Epidermal melanocyte (primary cell): ENCODE results near the gene TUBA4A.
A peak's percentile ranks its signal among the peaks of the same experiment; 100 is the strongest.

Experiments
- DNase-seq: peaks from one replicate; pipeline ENCODE4 v3.0.0; 2011; ENCODE audit warnings: low spot score; ENCODE audit not compliant: insufficient read length

The TUBA4A gene

GRCh38 chr2:219244789-219245147, 8.9 kb downstream of the TUBA4A start:
- no peak for DNase-seq

- DNase-seq, result no peak
Observed at GRCh38 chr2:219243291-219243761, 10.4 kb downstream of the TUBA4A start.

- DNase-seq, result no peak
Observed at GRCh38 chr2:219234331-219234730, 19.4 kb downstream of the TUBA4A start.

- DNase-seq, result no peak
Observed at GRCh38 chr2:219230059-219230540, 23.6 kb downstream of the TUBA4A start.

- DNase-seq, result peak; percentile 99
Observed at GRCh38 chr2:219229305-219230058, 24.2 kb downstream of the TUBA4A start, which contains the start of the genes ANKZF1 and ATG9A. Gene ANKZF1, plus strand, starts transcription at chr2:219229806. Its CDS starts 452 bp downstream, at chr2:219230258. Gene ATG9A, minus strand, starts transcription at chr2:219229636. Its CDS starts 1,612 bp downstream, at chr2:219228024.

- no peak for DNase-seq
Observed at GRCh38 chr2:219228911-219229304, 24.8 kb downstream of the TUBA4A start.

GRCh38 chr2:219228041-219228910, 25.4 kb downstream of the TUBA4A start:
- no peak for DNase-seq

- no peak for DNase-seq
Observed at GRCh38 chr2:219225350-219225749, 28.4 kb downstream of the TUBA4A start.

- no peak for DNase-seq
Observed at GRCh38 chr2:219223831-219224610, 29.7 kb downstream of the TUBA4A start.

GRCh38 chr2:219221957-219222518, 31.7 kb downstream of the TUBA4A start:
- no peak for DNase-seq

- DNase-seq, result no peak
Observed at GRCh38 chr2:219220652-219221402, 32.9 kb downstream of the TUBA4A start.

- DNase-seq, result no peak
Observed at GRCh38 chr2:219219784-219220532, 33.8 kb downstream of the TUBA4A start.

GRCh38 chr2:219218732-219219701, 34.7 kb downstream of the TUBA4A start, which contains the start of gene ABCB6:
Gene ABCB6, minus strand, starts transcription at chr2:219218958. Its CDS starts 285 bp downstream, at chr2:219218673.
- DNase-seq, result peak; percentile 97

GRCh38 chr2:219218217-219218731, 35.4 kb downstream of the TUBA4A start:
- peak; percentile 53 for DNase-seq

GRCh38 chr2:219216535-219216915, 37.2 kb downstream of the TUBA4A start:
- no peak for DNase-seq

- no peak for DNase-seq
Observed at GRCh38 chr2:219215871-219216534, 37.7 kb downstream of the TUBA4A start.

GRCh38 chr2:219214786-219215185, 38.9 kb downstream of the TUBA4A start:
- no peak for DNase-seq
